ENCODE measurements around the gene RIC3.

RIC3 gene

DNA sequence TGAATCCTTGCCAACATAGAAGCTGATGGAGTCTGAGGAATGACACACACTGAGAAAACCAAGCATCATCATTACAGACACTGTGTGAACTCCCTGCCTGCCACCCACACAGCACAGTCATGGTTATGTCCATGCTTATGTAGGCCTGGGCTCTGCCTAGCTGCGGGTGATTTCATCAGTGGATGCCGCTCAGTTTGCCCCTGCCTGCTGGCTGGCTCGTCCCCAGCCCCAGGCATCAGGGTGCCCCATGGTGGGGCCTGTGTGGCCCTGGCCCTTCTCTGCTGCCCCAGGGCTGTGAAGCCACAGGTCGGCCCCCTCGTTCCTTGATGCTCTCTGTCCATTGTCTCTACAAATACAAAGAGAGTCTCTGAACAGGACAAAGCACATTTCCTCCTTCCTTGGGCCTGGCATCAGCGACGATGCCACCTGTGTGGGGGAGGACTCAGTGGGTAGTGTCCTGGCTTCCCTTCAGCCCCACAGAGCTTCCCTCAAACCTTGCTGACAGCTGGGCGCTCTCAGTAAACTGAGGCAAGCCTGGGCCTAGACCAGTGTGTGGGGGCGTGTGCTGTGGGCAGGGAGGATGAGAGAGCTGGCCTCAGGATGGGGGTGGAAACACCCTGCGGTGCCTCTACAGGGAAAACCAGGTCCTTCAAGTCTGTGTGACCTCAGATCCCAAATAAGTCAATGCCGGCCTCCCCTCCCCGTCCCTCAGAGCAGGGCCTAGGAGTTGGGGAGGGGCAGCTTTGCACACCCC is 107.8 kb downstream of the RIC3 start:
- peak in 1 of 42 donors; percentile 43 for DNase-seq
- intact Hi-C loops (cut with DNase I) = no loop called here

DNA sequence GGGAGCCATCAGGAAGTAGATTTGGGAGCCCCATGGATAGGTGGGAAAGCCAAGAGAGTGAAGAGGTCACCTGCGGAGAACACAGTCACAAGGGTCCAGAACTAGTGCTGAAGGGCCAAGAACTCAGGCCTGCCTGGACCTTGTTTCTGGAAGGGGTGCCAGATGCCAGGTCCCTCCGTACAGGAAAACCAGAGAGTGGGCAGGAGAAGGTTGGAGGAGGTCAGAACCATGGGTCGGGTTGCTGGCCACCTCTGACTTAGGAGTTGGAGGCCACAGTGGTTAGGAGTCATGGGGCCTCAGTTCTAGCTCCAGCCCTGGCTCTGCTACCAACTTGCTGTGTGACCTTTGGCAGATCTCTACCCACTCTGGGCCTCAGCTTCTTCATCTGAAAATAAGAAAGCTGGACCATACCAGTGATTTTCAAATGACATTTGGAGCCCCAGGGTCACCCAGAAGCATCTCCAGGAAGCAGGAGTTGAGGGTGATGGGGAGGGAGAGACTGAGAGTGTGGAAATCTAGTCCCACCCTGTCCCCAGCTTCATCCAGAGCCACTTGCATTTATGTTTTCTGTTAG is 108.6 kb downstream of the RIC3 start:
- intact Hi-C loops (cut with DNase I) = no loop called here
- DNase-seq = peak in 1 of 42 donors; percentile 38

DNA sequence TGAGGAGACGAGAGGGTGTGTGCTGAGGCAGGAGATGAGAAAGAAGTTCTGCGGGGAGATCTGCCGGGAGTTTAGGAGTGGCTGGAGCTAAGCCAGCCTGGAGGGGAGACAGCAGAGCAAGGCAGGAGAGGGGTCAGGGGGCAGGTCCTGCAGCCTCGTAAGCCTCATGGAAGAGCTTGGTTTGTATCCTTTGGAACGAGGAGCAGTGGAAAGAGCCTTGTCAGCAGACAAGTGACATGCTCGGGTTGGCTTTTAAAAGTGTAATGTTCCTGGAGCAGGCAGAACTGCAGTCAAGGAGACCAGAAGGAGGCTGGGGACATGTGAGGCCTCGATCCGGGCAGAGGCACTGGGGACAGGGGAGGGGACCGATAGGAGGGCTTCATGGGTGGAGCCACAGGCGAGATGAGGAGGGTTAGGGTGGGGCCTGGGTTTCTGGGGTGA is 109.2 kb downstream of the RIC3 start:
- intact Hi-C loops (cut with DNase I) = no loop called here
- DNase-seq = peak in 1 of 42 donors; percentile 37

DNA sequence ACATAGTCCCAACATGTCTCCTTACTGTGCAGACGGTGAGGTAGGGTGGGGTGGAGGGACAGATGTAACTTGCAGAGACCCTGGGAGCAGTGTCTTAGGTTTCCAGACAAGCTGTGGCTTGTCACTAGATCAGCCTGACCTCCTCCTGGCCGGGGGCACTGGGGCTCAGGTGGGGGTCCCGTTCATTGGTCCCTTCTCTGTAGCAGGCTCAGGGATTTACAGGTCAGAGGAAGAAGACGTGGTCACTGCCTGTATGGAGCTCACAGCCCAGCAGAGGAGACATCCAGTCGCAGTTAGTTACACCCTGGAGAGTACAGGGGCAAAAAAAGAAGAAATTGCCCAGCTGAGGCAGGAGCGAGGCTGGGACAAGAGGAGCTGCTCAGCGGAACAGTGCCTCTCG is 109.8 kb downstream of the RIC3 start:
- intact Hi-C loops (cut with DNase I) = no loop called here

DNA sequence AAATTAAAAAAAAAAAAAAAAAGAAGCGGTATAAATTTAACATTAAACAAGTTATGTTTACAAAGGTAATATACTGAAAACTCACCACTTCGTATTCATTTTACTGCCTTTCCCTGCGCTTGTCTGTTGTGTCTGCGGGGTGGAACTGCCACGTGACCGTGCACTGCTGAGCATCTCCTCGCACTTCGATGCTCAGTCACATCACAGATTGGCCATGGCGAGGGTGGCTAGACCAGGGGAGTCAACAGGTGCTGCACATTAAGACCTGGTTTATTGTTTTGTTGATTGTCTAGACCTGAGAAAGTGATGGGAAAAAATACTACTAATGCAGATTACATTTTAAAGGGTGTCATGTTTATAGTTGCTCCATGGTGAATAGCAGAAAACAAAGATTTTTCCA is 110.6 kb downstream of the RIC3 start:
- peak in 1 of 42 donors; percentile 31 for DNase-seq
- intact Hi-C loops (cut with DNase I) = no loop called here

More for the DNA sequence above, 109.8 kb downstream of the RIC3 start:
- DNase-seq = peak in 1 of 42 donors; percentile 38

DNA sequence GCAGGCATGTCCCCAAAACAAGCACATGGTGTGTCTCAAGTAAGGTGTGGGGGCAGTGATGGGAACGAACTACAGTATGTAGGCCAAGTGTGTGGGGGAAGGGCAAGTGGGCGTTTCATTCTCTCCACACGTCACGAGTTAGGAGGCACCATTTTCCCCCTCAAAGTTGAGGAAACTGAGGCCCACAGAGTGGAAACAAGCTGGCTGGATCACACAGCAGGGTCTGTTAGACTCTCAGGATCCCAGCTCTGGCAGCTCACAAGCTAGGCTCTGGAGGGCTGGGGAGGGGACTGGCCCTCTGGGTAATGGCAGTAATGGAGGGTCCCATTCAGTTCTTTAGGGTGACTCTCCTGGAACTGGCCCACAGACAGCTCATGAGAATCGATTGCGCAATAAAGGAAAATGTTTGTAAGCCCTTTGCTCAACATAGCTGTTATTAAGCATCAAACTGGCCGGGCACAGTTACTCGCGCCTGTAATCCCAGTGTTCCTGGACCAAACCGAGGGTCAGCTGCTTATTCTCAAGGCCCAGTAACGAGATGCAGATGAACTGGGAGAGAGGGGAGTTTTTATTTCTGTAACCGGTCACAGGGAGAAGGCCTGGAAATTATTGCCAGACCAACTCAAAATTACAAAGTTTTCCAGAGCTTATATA is 111.9 kb downstream of the RIC3 start:
- intact Hi-C loops (cut with DNase I) = no loop called here
- peak in 2 of 42 donors; percentile 36 to 44 for DNase-seq

Measured in head of caudate nucleus (tissue), 42 donors.